ENCODE results near the gene DHX58.
A peak's percentile ranks its signal among the peaks of the same experiment; 100 is the strongest.

The DHX58 gene

GRCh38 chr17:42120161-42120769, 7.8 kb upstream of the DHX58 start:
- no peak for TF ChIP-seq EZH2 (optimal IDR thresholded peaks at IDR 0.05; ENCODE audit: low read depth, low read length)
- TF ChIP-seq EZH2phosphoT487 (IDR thresholded peaks at IDR 0.05; ENCODE audit: low read length) = no peak
- TF ChIP-seq CTCF (IDR thresholded peaks at IDR 0.05; ENCODE audit: low read length) = no peak
- H2AFZ ChIP-seq (ENCODE audit: low read length) = peak overlapping the region; percentile 30; the same call in 1 of the 2 replicates
- peak overlapping the region; percentile 74; the same call in 1 of the 2 replicates for H3K9ac ChIP-seq (ENCODE audit: low read length)
- no peaks in the 10 kb centered on the region for H4K20me1 ChIP-seq (ENCODE audit: insufficient read depth, low read length)
- H3F3A ChIP-seq (ENCODE audit: insufficient read depth, low read length) = peaks cover 17% of the 10 kb centered on the region; the same call in 1 of the 2 replicates
- no peaks in the 10 kb centered on the region for H3K9me2 ChIP-seq (replicated peaks; ENCODE audit: insufficient read depth, low read length)
- H3K27me3 ChIP-seq (replicated peaks; ENCODE audit: insufficient read depth, low read length) = no peaks in the 10 kb centered on the region
- H3K79me2 ChIP-seq (ENCODE audit: low read length) = peaks cover 9% of the 10 kb centered on the region
- no peak for DNase-seq
- H3K36me3 ChIP-seq (replicated peaks; ENCODE audit: insufficient read depth, low read length) = no peaks in the 10 kb centered on the region
- H3K4me2 ChIP-seq (ENCODE audit: low read depth, low read length) = peak overlapping the region; percentile 99
- H3K4me1 ChIP-seq (ENCODE audit: low read length) = peaks cover 24% of the 10 kb centered on the region
- no peak overlapping the region for H3K27ac ChIP-seq (ENCODE audit: low read length)
- peak overlapping the region; percentile 67 for H3K4me3 ChIP-seq (ENCODE audit: low read length)
- no peaks in the 10 kb centered on the region for H3K9me3 ChIP-seq (replicated peaks; ENCODE audit: insufficient read depth, low read length)

GRCh38 chr17:42119301-42119700, 6.8 kb upstream of the DHX58 start:
- H3K9ac ChIP-seq (ENCODE audit: low read length) = no peak overlapping the region
- H3F3A ChIP-seq (ENCODE audit: insufficient read depth, low read length) = peaks cover 17% of the 10 kb centered on the region; the same call in 1 of the 2 replicates
- no peaks in the 10 kb centered on the region for H4K20me1 ChIP-seq (ENCODE audit: insufficient read depth, low read length)
- no peaks in the 10 kb centered on the region for H3K36me3 ChIP-seq (replicated peaks; ENCODE audit: insufficient read depth, low read length)
- no peak overlapping the region for H3K4me2 ChIP-seq (ENCODE audit: low read depth, low read length)
- TF ChIP-seq EZH2 (optimal IDR thresholded peaks at IDR 0.05; ENCODE audit: low read depth, low read length) (no peak), CTCF (IDR thresholded peaks at IDR 0.05; ENCODE audit: low read length) (no peak)
- peaks cover 13% of the 10 kb centered on the region for H3K79me2 ChIP-seq (ENCODE audit: low read length)
- H3K9me3 ChIP-seq (replicated peaks; ENCODE audit: insufficient read depth, low read length) = no peaks in the 10 kb centered on the region
- no peaks in the 10 kb centered on the region for H3K27me3 ChIP-seq (replicated peaks; ENCODE audit: insufficient read depth, low read length)
- no peak for DNase-seq
- H3K4me1 ChIP-seq (ENCODE audit: low read length) = peaks cover 27% of the 10 kb centered on the region
- no peaks in the 10 kb centered on the region for H3K9me2 ChIP-seq (replicated peaks; ENCODE audit: insufficient read depth, low read length)
- no peak overlapping the region for H2AFZ ChIP-seq (ENCODE audit: low read length)
- H3K4me3 ChIP-seq (ENCODE audit: low read length) = no peak overlapping the region
- no peak overlapping the region for H3K27ac ChIP-seq (ENCODE audit: low read length)

- H3F3A ChIP-seq (ENCODE audit: insufficient read depth, low read length) = peaks cover 19% of the 10 kb centered on the region; the same call in 1 of the 2 replicates
- H3K9me2 ChIP-seq (replicated peaks; ENCODE audit: insufficient read depth, low read length) = no peaks in the 10 kb centered on the region
- H3K4me2 ChIP-seq (ENCODE audit: low read depth, low read length) = no peak overlapping the region
- H3K27ac ChIP-seq (ENCODE audit: low read length) = no peak overlapping the region
- H3K4me1 ChIP-seq (ENCODE audit: low read length) = peaks cover 32% of the 10 kb centered on the region
- TF ChIP-seq EZH2phosphoT487 (IDR thresholded peaks at IDR 0.05; ENCODE audit: low read length) (no peak), CTCF (IDR thresholded peaks at IDR 0.05; ENCODE audit: low read length) (peak; percentile 53), EZH2 (optimal IDR thresholded peaks at IDR 0.05; ENCODE audit: low read depth, low read length) (no peak)
- no peak overlapping the region for H3K4me3 ChIP-seq (ENCODE audit: low read length)
- no peaks in the 10 kb centered on the region for H3K36me3 ChIP-seq (replicated peaks; ENCODE audit: insufficient read depth, low read length)
- H3K9me3 ChIP-seq (replicated peaks; ENCODE audit: insufficient read depth, low read length) = no peaks in the 10 kb centered on the region
- H3K27me3 ChIP-seq (replicated peaks; ENCODE audit: insufficient read depth, low read length) = no peaks in the 10 kb centered on the region
- H3K79me2 ChIP-seq (ENCODE audit: low read length) = peaks cover 14% of the 10 kb centered on the region
- peak; percentile 41 for DNase-seq
- H2AFZ ChIP-seq (ENCODE audit: low read length) = no peak overlapping the region
- H3K9ac ChIP-seq (ENCODE audit: low read length) = no peak overlapping the region
- no peaks in the 10 kb centered on the region for H4K20me1 ChIP-seq (ENCODE audit: insufficient read depth, low read length)
These were observed 6.0 kb upstream of the DHX58 start for GRCh38 chr17:42118545-42118944.
